CD4-positive, alpha-beta T cell treated with Interleukin-12 subunit alpha and Interleukin-12 subunit beta, for 1 hour (primary cell): ENCODE measurements around the gene AK5.
A peak's percentile ranks its signal among the peaks of the same experiment; 100 is the strongest.
"Not testable (repeated sequence)": the region's sequence is repeated elsewhere in the genome, so short reads cannot be mapped to it uniquely, and the experiment has no call there.

ENCODE experiments used
- DNase-seq: peaks from one replicate; pipeline ENCODE4 v3.0.0-alpha.2; 2020

The AK5 gene

GRCh38 chr1:77463216-77463615 is 181.4 kb downstream of the AK5 start:
- no peak for DNase-seq

- no peak for DNase-seq
Observed at GRCh38 chr1:77465139-77465538, 183.3 kb downstream of the AK5 start.

GRCh38 chr1:77465922-77466321 is 184.1 kb downstream of the AK5 start:
- no peak for DNase-seq

GRCh38 chr1:77467021-77467595 is 185.3 kb downstream of the AK5 start:
- no peak for DNase-seq

- no peak for DNase-seq
Observed at GRCh38 chr1:77467741-77468140, 185.9 kb downstream of the AK5 start.

- no peak for DNase-seq
Observed at GRCh38 chr1:77468257-77468948, 186.6 kb downstream of the AK5 start.

GRCh38 chr1:77468949-77469710 is 187.3 kb downstream of the AK5 start:
- DNase-seq, result no peak

GRCh38 chr1:77471691-77472090 is 189.9 kb downstream of the AK5 start:
- DNase-seq, result no peak

GRCh38 chr1:77473690-77474089 is 191.9 kb downstream of the AK5 start:
- no peak for DNase-seq

GRCh38 chr1:77475641-77476040 is 193.8 kb downstream of the AK5 start:
- no peak for DNase-seq

- DNase-seq, result peak; percentile 3
Observed at GRCh38 chr1:77476475-77476874, 194.7 kb downstream of the AK5 start.

GRCh38 chr1:77484334-77484733 is 202.5 kb downstream of the AK5 start:
- DNase-seq, result no peak

GRCh38 chr1:77484926-77485325 is 203.1 kb downstream of the AK5 start:
- DNase-seq, result no peak

GRCh38 chr1:77487631-77488030 is 205.8 kb downstream of the AK5 start:
- DNase-seq, result no peak

- no peak for DNase-seq
Observed at GRCh38 chr1:77489910-77490309, 208.1 kb downstream of the AK5 start.

GRCh38 chr1:77494026-77494425 is 212.2 kb downstream of the AK5 start:
- DNase-seq, result no peak

- DNase-seq, result no peak
Observed at GRCh38 chr1:77498918-77499317, 217.1 kb downstream of the AK5 start.

GRCh38 chr1:77499466-77499865 is 217.6 kb downstream of the AK5 start:
- DNase-seq, result no peak

GRCh38 chr1:77504986-77505385 is 223.2 kb downstream of the AK5 start:
- DNase-seq, result no peak

- no peak for DNase-seq
Observed at GRCh38 chr1:77506771-77507170, 225.0 kb downstream of the AK5 start.

- no peak for DNase-seq
Observed at GRCh38 chr1:77509051-77509492, 227.3 kb downstream of the AK5 start.

- no peak for DNase-seq
Observed at GRCh38 chr1:77509898-77510297, 228.1 kb downstream of the AK5 start.

GRCh38 chr1:77511440-77511840 is 229.6 kb downstream of the AK5 start:
- DNase-seq, result no peak

- DNase-seq, result not testable (repeated sequence)
Observed at GRCh38 chr1:77512650-77513049, 230.8 kb downstream of the AK5 start.
